ENCODE measurements around the gene SLC6A8. TPM values are rescaled to one million over a fixed set of nuclear protein-coding genes. Genes with fewer than 3 reads are reported as not detected.

SLC6A8 gene
- total and polyA plus RNA-seq, 2 donors (not counting 3 experiments of a cell fraction or from before 2014, with no cell fraction given) = 22.7 to 23.6 TPM

- dilution Hi-C loops (cut with MboI; ENCODE audit: extremely low pct_ligation_motif_present, low sequenced_read_pairs) = no loop called here
- ChIA-PET POLR2A (no interaction called here), CTCF (interaction anchor here (4.6 kb wide), 1 partner anchor 9 kb away, joined by 23 read pairs; no protein-coding TSS in a partner anchor)
- DNase-seq (ENCODE audit: low read depth, low spot score) (no peak), FAIRE-seq (no peak)
- no peak overlapping the region for H2AFZ ChIP-seq (ENCODE audit: low read depth, low read length)
- H3K27ac ChIP-seq (ENCODE audit: insufficient read depth, low read depth, low read length) = no peak overlapping the region
- no peak overlapping the region for H3K9ac ChIP-seq (replicated peaks; ENCODE audit: extremely low read depth, insufficient read depth, low read length)
- H3K9me1 ChIP-seq (replicated peaks; ENCODE audit: control insufficient read depth, extremely low read depth, insufficient read depth, low read length) = no peaks in the 10 kb centered on the region
- H4K20me1 ChIP-seq (replicated peaks; ENCODE audit: control insufficient read depth, extremely low read depth, insufficient read depth, low read length) = no peaks in the 10 kb centered on the region
- H3K27me3 ChIP-seq (ENCODE audit: control insufficient read depth in 2 of 2, insufficient read depth in 2 of 2, low read length in 2 of 2) = peaks cover 0 to 11% of the 10 kb centered on the region in 2 experiments
- no TSS peak for BruUV-seq (replicated peaks)
- H3K79me2 ChIP-seq (ENCODE audit: control insufficient read depth, insufficient read depth, low read length) = no peaks in the 10 kb centered on the region
- no peaks in the 10 kb centered on the region for H3K9me3 ChIP-seq (replicated peaks; ENCODE audit: control insufficient read depth, insufficient read depth, low read length)
- H3K4me3 ChIP-seq (replicated peaks in 1 of 3; ENCODE audit: insufficient read depth in 1 of 3, low read depth in 1 of 3, low read length in 3 of 3) = no peak overlapping the region
- H3K36me3 ChIP-seq (ENCODE audit: control insufficient read depth in 2 of 2, extremely low read depth in 1 of 2, insufficient read depth in 2 of 2, low read length in 2 of 2) = no peaks in the 10 kb centered on the region
- no peak for TF ChIP-seq FOS (IDR thresholded peaks at IDR 0.05; ENCODE audit: borderline replicate concordance, insufficient read depth, low read length)
- TF ChIP-seq MYC (IDR thresholded peaks at IDR 0.05; ENCODE audit: low read depth, low read length) = no peak
- no peak for TF ChIP-seq JUN (IDR thresholded peaks at IDR 0.05; ENCODE audit: borderline replicate concordance, insufficient read depth, insufficient read length, low read depth)
- no peak for TF ChIP-seq MAX (IDR thresholded peaks at IDR 0.05; ENCODE audit: insufficient read depth, insufficient read length)
- no peak for TF ChIP-seq EZH2 (IDR thresholded peaks at IDR 0.05; ENCODE audit: borderline replicate concordance, low read depth, low read length, severe bottlenecking)
- TF ChIP-seq POLR2A (IDR thresholded peaks at IDR 0.05; ENCODE audit: low read depth, low read length) = no peak
- TF ChIP-seq GATA2 (IDR thresholded peaks at IDR 0.05; ENCODE audit: insufficient read depth, insufficient read length, low read depth, low read length) = no peak
- no peak for TF ChIP-seq CTCF (IDR thresholded peaks at IDR 0.05; ENCODE audit: extremely low read depth in 1 of 2, insufficient read depth in 1 of 2, low read depth in 1 of 2, low read length in 2 of 2)
- no peak for TF ChIP-seq POLR2AphosphoS5 (IDR thresholded peaks at IDR 0.05; ENCODE audit: insufficient read depth, low read depth, low read length)
- H3K4me2 ChIP-seq (ENCODE audit: insufficient read depth, low read length) = no peak overlapping the region
- intact Hi-C loops (cut with micrococcal nuclease) = no loop called here
- no peaks in the 10 kb centered on the region for H3K4me1 ChIP-seq (ENCODE audit: control insufficient read depth, extremely low read depth, insufficient read depth, low read length)
These were observed 28.5 kb upstream of the SLC6A8 start for GRCh38 chrX:153659268-153659667.
